Immature natural killer cell (primary cell): Measurements from ENCODE around the gene INSM1. TPM values are rescaled to one million over a fixed set of nuclear protein-coding genes. Genes with fewer than 3 reads are reported as not detected.

ENCODE experiments used
- DNase-seq, 3 donors: peaks; one replicate each; pipeline ENCODE4 v3.0.0; 2022; ENCODE audit warnings: mixed read lengths in 1 of 3
- H3K27ac Mint-ChIP-seq, 6 donors: one replicate each; pipeline ENCODE4 v1.8.0; 2020; ENCODE audit warnings: mixed read lengths in 6 of 6, mild to moderate bottlenecking in 5 of 6, inconsistent platforms in 4 of 6, moderate library complexity in 3 of 6
- H3K27me3 Mint-ChIP-seq, 3 donors: one replicate each; pipeline ENCODE4 v1.8.0; 2020 to 2021; ENCODE audit warnings: low read depth in 3 of 3, mild to moderate bottlenecking in 3 of 3, mixed read lengths in 3 of 3, moderate library complexity in 3 of 3, inconsistent platforms in 1 of 3
- H3K36me3 Mint-ChIP-seq, 3 donors: one replicate each; pipeline ENCODE4 v1.8.0; 2020; ENCODE audit warnings: mixed read lengths in 3 of 3, inconsistent platforms in 2 of 3, mild to moderate bottlenecking in 2 of 3
- H3K4me1 Mint-ChIP-seq, 2 donors: one replicate each; pipeline ENCODE4 v1.8.0; 2020; ENCODE audit warnings: inconsistent platforms in 2 of 2, mild to moderate bottlenecking in 2 of 2, mixed read lengths in 2 of 2, moderate library complexity in 1 of 2
- H3K4me3 Mint-ChIP-seq, 5 donors: one replicate each; pipeline ENCODE4 v1.8.0; 2020; ENCODE audit warnings: mild to moderate bottlenecking in 5 of 5, mixed read lengths in 5 of 5, inconsistent platforms in 3 of 5, moderate library complexity in 3 of 5
- H3K9me3 Mint-ChIP-seq, 6 donors: one replicate each; pipeline ENCODE4 v1.8.0; 2020; ENCODE audit warnings: mild to moderate bottlenecking in 6 of 6, mixed read lengths in 6 of 6, inconsistent platforms in 4 of 6, moderate library complexity in 3 of 6
- polyA plus RNA-seq, 3 donors: library from polyadenylated mRNA; unstranded; fragments of 300-500 nt; fragmentation: Illumina TruSeq; gene quantifications; one replicate each; pipeline ENCODE4 v1.2.3, GENCODE V29; 2021

Gene INSM1
- polyA plus RNA-seq, 3 donors from 2014 or later = not detected

DNA sequence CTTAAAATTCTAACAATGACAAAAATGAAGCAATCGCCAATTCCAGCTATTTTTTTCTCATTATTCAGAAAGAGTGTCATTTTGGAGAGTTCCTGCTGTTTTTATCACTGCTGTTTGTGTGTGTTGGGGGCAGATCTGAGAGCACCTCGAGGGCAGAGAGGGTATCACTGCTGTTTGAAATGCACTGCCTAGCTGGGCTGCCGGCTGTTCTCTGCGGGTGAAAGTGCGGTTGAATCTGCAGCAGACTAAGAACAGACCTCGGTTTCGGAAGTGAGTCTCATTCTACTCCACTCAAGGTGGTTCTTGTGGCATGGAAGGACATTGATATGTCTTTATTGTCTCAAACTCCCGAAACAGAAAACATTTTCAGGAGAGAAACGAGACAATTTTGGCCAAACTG is 18.3 kb downstream of the INSM1 start:
- peaks cover 0 to 1% (median 0%) of the 10 kb centered on the region in 3 donors for H3K27me3 Mint-ChIP-seq
- H3K27ac Mint-ChIP-seq = no peak overlapping the region
- no peak overlapping the region for H3K4me3 Mint-ChIP-seq
- no peaks in the 10 kb centered on the region for H3K9me3 Mint-ChIP-seq
- no peak for DNase-seq
- H3K36me3 Mint-ChIP-seq = peaks cover 0 to 8% (median 0%) of the 10 kb centered on the region in 3 donors
- H3K4me1 Mint-ChIP-seq = no peaks in the 10 kb centered on the region

DNA sequence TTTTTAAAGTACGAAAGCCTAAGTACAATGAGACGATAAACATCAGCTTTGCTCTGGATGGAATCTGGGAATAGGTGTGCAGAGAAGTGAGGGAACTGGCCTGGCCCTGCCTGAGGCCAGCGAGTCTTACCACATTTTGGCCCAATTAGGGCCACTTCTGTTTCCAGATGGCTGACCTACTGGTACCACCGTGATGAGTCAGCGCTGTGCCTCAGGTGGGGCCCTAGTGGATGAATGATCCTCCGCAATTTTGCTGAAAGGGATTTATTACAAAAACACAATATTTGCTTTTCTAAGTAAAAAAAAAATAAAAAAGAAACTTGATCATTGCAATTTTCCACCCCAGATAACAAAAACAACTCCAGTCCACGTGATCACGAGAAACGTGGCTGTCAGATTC is 22.5 kb downstream of the INSM1 start:
- no peak overlapping the region for H3K4me3 Mint-ChIP-seq
- H3K36me3 Mint-ChIP-seq = peaks cover 5 to 18% (median 9%) of the 10 kb centered on the region in 3 donors
- DNase-seq = no peak
- no peaks in the 10 kb centered on the region for H3K9me3 Mint-ChIP-seq
- H3K27me3 Mint-ChIP-seq = peaks cover 0 to 2% (median 0%) of the 10 kb centered on the region in 3 donors
- no peak overlapping the region for H3K27ac Mint-ChIP-seq
- H3K4me1 Mint-ChIP-seq = no peaks in the 10 kb centered on the region

DNA sequence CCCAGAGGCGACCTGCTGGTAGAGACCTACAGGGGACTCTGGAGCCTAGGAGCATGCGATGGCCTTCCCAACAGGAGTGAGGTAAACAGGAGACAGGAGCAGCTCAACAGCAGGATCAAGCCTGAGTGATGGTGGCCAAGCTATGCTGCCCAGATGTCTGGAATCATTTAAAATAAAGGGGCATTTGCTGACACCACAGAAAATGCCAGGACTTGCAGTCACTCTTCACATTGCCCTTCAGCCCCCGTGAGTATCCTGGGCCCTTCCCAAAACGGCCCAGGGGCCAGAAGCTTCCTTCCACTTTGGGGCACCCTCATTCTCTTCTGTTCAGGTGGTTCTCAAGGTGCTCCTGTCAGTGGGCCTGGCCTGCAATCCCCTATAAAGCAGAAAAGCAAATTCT is 23.2 kb downstream of the INSM1 start:
- Mint-ChIP-seq H3K4me1 (no peaks in the 10 kb centered on the region), H3K9me3 (no peaks in the 10 kb centered on the region), H3K27me3 (peaks cover 0 to 2% (median 0%) of the 10 kb centered on the region in 3 donors), H3K4me3 (no peak overlapping the region), H3K36me3 (peaks cover 5 to 18% (median 9%) of the 10 kb centered on the region in 3 donors), H3K27ac (no peak overlapping the region)
- DNase-seq = no peak

DNA sequence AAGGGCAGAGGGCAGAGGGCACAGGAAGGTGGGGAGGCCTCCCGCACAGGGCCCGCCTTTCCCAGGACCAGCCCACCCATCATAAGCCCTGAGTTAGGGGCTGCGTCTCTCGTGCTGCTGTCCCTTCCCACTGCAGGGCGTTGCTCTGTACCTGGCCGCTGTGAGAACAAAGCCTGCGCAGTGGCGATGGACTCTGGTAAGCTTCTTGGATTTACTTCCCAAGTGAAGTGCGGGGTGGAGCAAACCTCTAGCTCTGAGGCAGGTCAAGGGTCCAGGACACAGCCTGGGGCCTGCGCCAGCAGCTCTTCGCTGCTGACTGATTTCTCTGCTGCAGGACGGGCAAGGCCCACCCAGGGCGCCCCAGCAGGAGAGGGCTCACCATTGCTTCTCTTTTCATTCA is 23.9 kb downstream of the INSM1 start:
- no peaks in the 10 kb centered on the region for H3K4me1 Mint-ChIP-seq
- H3K36me3 Mint-ChIP-seq = peaks cover 7 to 21% (median 9%) of the 10 kb centered on the region in 3 donors
- H3K4me3 Mint-ChIP-seq = no peak overlapping the region
- no peak for DNase-seq
- H3K9me3 Mint-ChIP-seq = no peaks in the 10 kb centered on the region
- peak overlapping the region in 1 of 6 donors; percentile 78 for H3K27ac Mint-ChIP-seq
- H3K27me3 Mint-ChIP-seq = peaks cover 0 to 2% (median 0%) of the 10 kb centered on the region in 3 donors

DNA sequence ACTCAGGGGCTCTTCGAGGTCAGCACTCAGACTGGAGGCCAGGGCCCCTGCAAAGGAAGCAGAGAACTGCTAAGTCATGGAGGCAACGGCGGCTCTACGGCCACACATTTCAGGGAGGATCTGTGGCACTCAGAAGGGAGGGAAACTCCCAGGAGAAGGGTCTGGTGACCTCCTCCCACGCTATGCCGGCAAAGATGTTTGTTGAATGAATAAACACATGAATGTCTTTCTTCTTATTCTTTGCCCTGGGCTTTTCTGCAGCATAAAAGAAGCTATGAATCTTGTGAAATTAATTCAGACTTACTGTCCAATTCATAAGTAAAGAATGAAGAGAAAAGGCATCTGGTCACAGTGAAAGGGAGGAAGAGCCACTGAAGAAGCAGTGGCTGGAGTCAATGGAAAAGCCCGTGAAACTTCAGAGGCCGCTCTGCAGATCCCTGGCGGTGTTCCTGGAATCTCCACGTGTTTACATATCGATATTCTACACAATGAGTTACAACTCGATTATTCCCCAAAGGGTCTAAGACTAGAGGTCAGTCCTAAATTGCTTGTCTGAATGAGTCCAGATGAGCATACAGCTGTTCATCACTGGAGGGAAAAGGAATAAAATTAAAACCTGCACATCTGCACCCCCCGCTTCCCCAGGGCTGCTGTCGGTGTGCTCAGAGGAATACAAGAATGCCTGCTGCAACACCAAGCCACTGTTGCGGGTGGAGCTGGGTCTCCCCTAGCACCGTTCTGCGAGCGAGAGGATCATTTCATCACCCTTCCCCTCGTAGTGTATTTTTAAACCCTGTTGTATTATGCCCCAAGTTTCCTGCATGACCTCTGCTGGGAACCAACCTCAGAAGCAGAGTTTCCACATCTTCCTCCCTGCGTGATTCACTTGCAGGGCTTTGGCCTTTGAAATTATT is 25.6 kb downstream of the INSM1 start:
- Mint-ChIP-seq H3K9me3 (no peaks in the 10 kb centered on the region), H3K27me3 (peaks cover 0 to 2% (median 0%) of the 10 kb centered on the region in 3 donors), H3K4me1 (no peaks in the 10 kb centered on the region), H3K27ac (no peak overlapping the region), H3K4me3 (no peak overlapping the region), H3K36me3 (peaks cover 8 to 22% (median 9%) of the 10 kb centered on the region in 3 donors)
- DNase-seq = no peak

DNA sequence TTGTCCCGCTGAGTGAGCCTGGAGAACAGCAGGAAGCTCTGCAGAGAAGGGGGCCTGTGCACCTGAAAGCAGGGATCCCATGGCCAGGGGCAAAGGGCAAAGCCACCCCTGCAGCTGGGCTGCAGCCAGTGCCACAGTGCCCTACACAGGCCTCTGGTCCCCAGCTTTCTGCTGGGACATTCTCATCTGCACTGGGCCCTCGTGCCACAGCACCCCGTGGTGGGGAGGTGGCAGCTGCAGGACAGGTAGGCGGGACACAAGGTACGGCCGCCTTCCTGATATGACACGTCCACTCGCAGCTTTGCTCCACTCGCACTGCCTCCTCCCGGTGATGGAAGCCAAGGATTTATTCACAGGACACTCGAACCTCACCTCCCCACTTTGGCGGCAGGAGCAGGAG is 27.2 kb downstream of the INSM1 start:
- no peak for DNase-seq
- Mint-ChIP-seq H3K4me3 (no peak overlapping the region), H3K9me3 (no peaks in the 10 kb centered on the region), H3K36me3 (peaks cover 8 to 23% (median 9%) of the 10 kb centered on the region in 3 donors), H3K4me1 (no peaks in the 10 kb centered on the region), H3K27me3 (peaks cover 0 to 2% (median 0%) of the 10 kb centered on the region in 3 donors), H3K27ac (no peak overlapping the region)

DNA sequence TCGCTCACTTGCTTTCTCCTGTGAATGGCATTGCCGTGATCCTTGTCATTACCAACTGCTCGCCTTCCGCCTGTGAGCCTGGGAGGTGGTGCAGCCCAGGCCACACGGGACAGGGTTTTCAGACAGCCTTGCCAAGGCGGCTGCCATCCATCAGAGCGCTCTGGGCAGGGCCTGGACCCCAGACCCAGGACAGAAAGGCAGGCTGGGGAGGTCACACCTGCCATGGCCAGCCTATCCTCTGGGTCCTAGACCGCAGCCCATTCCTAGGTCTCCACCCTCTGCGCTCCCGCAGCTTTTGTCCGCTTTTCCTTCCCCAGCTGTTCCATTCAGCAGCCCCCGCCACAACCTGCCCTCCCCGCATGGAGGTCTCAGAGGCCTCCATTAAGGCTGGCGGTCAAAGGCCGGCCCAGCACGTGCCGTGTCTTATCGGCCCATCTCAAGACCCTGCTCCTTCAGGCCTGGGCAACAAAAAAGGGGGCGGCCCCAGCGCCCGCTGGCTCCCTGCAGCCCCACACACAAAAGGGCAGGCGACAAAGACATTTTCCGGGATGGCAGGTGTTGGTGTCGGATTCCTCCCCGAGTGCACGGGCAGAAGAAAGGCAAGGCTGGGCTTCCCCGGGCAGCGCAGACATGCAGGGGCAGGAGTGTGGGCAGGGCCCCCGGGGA is 28.1 kb downstream of the INSM1 start:
- Mint-ChIP-seq H3K27ac (no peak overlapping the region), H3K36me3 (peaks cover 8 to 19% (median 9%) of the 10 kb centered on the region in 3 donors)

DNA sequence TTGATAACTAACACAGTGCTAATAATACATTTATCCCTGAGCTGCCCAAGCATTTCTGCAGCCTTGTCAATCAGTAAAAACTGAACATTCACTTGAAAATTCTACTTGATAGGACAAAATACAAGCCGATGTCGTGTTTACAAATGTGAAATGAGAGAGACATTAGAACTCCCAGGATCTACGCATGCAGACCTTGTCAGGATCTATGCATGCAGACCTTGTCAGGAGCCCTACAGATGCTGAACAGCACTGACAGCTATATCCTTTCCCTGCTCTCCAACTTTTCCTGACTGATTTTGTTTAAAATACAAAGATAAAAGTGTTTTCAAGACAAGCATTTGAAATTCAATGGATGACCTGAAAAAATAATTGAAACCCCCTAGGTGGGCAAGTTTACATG is 28.9 kb downstream of the INSM1 start:
- no peaks in the 10 kb centered on the region for H3K9me3 Mint-ChIP-seq
- peaks cover 8 to 15% (median 9%) of the 10 kb centered on the region in 3 donors for H3K36me3 Mint-ChIP-seq
- peaks cover 0 to 2% (median 0%) of the 10 kb centered on the region in 3 donors for H3K27me3 Mint-ChIP-seq
- no peak for DNase-seq
- no peak overlapping the region for H3K27ac Mint-ChIP-seq
- no peak overlapping the region for H3K4me3 Mint-ChIP-seq
- H3K4me1 Mint-ChIP-seq = no peaks in the 10 kb centered on the region

More for the DNA sequence above, 28.1 kb downstream of the INSM1 start:
- H3K27me3 Mint-ChIP-seq = peaks cover 0 to 2% (median 0%) of the 10 kb centered on the region in 3 donors
- H3K4me3 Mint-ChIP-seq = no peak overlapping the region
- no peaks in the 10 kb centered on the region for H3K4me1 Mint-ChIP-seq
- no peak for DNase-seq
- H3K9me3 Mint-ChIP-seq = no peaks in the 10 kb centered on the region

DNA sequence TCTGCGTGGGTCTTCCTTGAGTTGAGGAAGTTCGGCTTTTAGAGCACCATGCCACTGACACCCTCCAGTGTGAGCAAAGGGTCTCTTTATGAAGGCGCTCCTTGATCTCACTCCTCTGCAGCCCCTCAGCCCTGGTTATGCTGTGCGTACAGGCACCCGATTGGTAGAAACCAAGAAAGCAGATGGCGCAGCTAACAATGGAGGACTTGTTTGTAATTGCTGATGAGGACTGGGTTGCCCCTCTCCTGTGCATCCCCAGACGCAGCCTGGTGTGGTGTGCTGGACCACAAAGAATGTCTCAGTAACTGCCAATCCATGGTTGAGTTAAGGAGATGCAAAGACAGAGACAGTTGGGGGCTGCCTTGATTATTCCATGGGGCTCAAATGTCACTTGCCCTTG is 30.2 kb downstream of the INSM1 start:
- Mint-ChIP-seq H3K4me3 (no peak overlapping the region), H3K36me3 (peaks cover 9 to 15% (median 11%) of the 10 kb centered on the region in 3 donors)

DNA sequence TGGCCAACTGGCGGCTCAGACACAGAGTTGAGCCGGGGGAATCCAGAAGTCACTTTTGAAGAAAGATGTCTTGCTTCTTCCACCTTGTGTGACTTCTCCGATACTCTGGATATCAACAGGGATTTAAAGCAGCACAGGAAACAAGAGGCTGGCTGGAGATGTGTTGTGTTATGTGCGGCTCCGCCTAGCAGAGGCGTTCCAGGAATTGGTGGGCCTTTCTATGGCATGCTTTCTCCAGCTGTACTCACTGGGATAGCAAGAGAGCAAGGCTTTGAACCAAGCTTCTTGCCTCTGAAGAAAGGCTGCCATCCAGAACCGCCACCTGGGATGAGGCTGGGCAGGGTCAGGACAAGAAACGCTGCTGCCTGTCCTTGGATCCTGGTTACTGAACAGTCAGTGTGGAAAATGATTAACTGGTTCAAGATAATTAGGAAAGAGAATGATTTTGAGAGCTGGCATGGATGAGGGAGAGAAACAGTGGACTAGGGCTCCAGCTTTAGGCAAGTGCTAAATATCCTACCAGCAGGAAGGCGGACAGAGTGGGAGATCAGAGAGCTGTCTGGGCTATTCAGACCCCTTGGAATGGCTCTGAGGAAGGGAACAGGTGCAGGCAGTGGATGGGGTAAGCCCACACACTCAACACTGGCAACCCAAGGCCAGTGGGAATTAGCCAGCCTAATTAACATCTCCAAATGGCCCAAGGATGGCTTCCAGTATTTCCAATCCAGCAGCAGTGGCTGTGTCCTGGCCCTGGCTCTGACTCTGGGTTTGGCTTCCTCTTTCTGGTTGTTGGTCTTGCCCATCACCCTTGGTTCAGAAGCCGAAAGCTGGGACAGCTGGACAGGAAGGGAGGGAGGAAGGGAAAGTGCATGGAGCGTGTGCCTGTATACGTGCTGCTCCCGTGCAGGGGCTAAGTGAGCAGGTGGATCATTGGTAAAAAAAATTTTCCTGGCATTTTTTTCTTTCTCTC is 31.9 kb downstream of the INSM1 start:
- H3K9me3 Mint-ChIP-seq = no peaks in the 10 kb centered on the region
- peaks cover 6 to 9% (median 7%) of the 10 kb centered on the region in 3 donors for H3K36me3 Mint-ChIP-seq
- no peak overlapping the region for H3K27ac Mint-ChIP-seq
- H3K27me3 Mint-ChIP-seq = no peaks in the 10 kb centered on the region
- no peak overlapping the region for H3K4me3 Mint-ChIP-seq
- H3K4me1 Mint-ChIP-seq = no peaks in the 10 kb centered on the region
- no peak for DNase-seq

More for the DNA sequence above, 30.2 kb downstream of the INSM1 start:
- Mint-ChIP-seq H3K27me3 (peaks cover 0 to 2% (median 0%) of the 10 kb centered on the region in 3 donors), H3K9me3 (no peaks in the 10 kb centered on the region), H3K27ac (no peak overlapping the region), H3K4me1 (no peaks in the 10 kb centered on the region)
- no peak for DNase-seq

DNA sequence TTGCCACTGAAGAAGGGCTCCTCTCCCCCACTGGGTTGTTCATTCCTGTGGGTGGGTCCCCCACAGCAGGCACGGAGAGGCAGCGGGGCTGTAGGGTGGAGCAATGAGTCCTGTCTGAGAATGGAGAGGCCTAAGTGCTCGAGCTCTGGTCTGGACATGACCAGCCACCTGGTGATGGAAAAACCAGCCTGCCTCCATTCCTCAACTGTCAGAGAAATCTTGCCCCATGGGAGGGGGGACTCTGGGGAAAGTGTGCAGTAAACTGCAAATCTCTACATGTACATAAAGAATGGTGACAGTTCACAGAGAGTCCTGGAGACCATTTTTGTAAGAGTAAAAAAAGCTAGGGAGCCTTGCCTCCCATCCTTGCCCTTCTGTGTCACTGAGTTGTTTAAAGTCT is 34.1 kb downstream of the INSM1 start:
- H3K9me3 Mint-ChIP-seq = no peaks in the 10 kb centered on the region
- DNase-seq = no peak
- H3K27ac Mint-ChIP-seq = no peak overlapping the region
- H3K36me3 Mint-ChIP-seq = peaks cover 6 to 10% (median 6%) of the 10 kb centered on the region in 3 donors
- no peaks in the 10 kb centered on the region for H3K4me1 Mint-ChIP-seq
- H3K4me3 Mint-ChIP-seq = no peak overlapping the region
- no peaks in the 10 kb centered on the region for H3K27me3 Mint-ChIP-seq

DNA sequence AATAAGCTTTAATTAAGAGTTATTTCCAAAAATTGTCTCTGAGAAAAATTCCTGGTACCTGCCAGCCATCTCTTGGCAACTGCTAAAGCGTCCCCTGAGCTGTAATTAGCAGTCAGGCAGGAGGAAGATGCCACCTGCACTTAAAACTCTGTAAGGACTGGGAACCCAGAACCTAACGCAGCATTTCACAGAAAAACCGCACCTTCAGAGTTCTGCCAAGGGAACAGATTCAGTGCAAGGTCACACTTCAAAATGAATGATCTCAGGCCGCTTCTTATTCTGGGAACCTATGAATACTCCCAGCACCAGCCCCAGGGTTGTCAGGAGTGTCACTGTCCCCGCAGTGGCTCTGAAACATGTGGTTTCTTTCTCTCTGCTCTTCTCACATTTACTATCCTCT is 36.7 kb downstream of the INSM1 start:
- H3K27ac Mint-ChIP-seq = peak overlapping the region in 1 of 6 donors; percentile 24
- H3K4me1 Mint-ChIP-seq = no peaks in the 10 kb centered on the region
- H3K4me3 Mint-ChIP-seq = no peak overlapping the region
- H3K36me3 Mint-ChIP-seq = peaks cover 6 to 11% (median 10%) of the 10 kb centered on the region in 3 donors
- no peaks in the 10 kb centered on the region for H3K27me3 Mint-ChIP-seq
- DNase-seq = no peak
- no peaks in the 10 kb centered on the region for H3K9me3 Mint-ChIP-seq

DNA sequence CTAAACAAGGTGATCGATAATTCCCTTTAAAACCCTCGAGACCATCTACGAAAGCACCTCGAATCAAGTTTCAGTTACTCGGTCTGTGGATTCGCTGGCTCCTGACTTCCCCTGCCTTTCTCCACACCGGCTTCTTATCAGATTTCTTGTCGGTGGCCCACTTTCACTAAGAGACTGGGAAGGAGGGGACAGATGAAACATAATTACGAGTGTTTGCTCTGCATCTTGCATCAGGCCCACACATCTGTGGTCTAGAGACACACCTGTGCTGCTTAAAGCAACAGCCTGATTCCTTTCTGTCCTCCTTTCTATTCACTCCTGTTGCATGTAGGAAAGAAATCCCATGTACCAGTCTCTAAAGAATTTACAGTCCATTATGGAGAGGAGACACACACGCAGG is 37.7 kb downstream of the INSM1 start:
- H3K36me3 Mint-ChIP-seq = peaks cover 6 to 10% (median 8%) of the 10 kb centered on the region in 3 donors
- H3K4me1 Mint-ChIP-seq = no peaks in the 10 kb centered on the region
- no peaks in the 10 kb centered on the region for H3K27me3 Mint-ChIP-seq
- H3K27ac Mint-ChIP-seq = no peak overlapping the region
- no peaks in the 10 kb centered on the region for H3K9me3 Mint-ChIP-seq
- DNase-seq = no peak
- H3K4me3 Mint-ChIP-seq = no peak overlapping the region
